Loucy (cell line): ENCODE results near the gene ST3GAL5.
A peak's percentile ranks its signal among the peaks of the same experiment; 100 is the strongest.

Source experiments
- H2AFZ ChIP-seq: fragments of 200-600 bp; sonication (generic); 2 replicates; pipeline ENCODE4 v1.6.0; 2016; ENCODE audit warnings: antibody characterized with exemption, mild to moderate bottlenecking, low read length, moderate library complexity
- H3F3A ChIP-seq: fragments of 200-600 bp; 2 replicates; pipeline ENCODE4 v1.6.0; 2016; ENCODE audit warnings: antibody characterized with exemption, low read depth, mild to moderate bottlenecking
- H3K27me3 ChIP-seq: fragments of 200-600 bp; sonication (generic); 2 replicates; pipeline ENCODE4 v1.6.1; 2014; ENCODE audit warnings: low read length, mild to moderate bottlenecking; ENCODE audit not compliant: insufficient read depth, poor library complexity, severe bottlenecking
- H3K36me3 ChIP-seq: fragments of 200-600 bp; sonication (generic); 2 replicates; pipeline ENCODE4 v1.6.1; 2016; ENCODE audit warnings: low read length; ENCODE audit not compliant: insufficient read depth
- H3K4me1 ChIP-seq: fragments of 200-600 bp; sonication (generic); 2 replicates; pipeline ENCODE4 v1.5.1; 2014; ENCODE audit warnings: low read length, mild to moderate bottlenecking; ENCODE audit not compliant: insufficient read depth, poor library complexity, severe bottlenecking
- H3K4me2 ChIP-seq: fragments of 200-600 bp; sonication (generic); 2 replicates; pipeline ENCODE4 v1.6.0; 2014; ENCODE audit warnings: antibody characterized with exemption, low read length, low read depth, mild to moderate bottlenecking; ENCODE audit not compliant: poor library complexity, severe bottlenecking
- H3K4me3 ChIP-seq: fragments of 200-600 bp; sonication (generic); 2 replicates; pipeline ENCODE4 v1.5.1; 2014; ENCODE audit warnings: low read length, mild to moderate bottlenecking, mixed read lengths; ENCODE audit not compliant: poor library complexity, severe bottlenecking
- H3K79me2 ChIP-seq: fragments of 200-600 bp; sonication (generic); 2 replicates; pipeline ENCODE4 v1.6.1; 2014; ENCODE audit warnings: low read length; ENCODE audit not compliant: insufficient read depth
- H3K9ac ChIP-seq: fragments of 200-600 bp; sonication (generic); 2 replicates; pipeline ENCODE4 v1.6.0; 2014; ENCODE audit warnings: mild to moderate bottlenecking, low read depth, low read length, moderate library complexity; ENCODE audit not compliant: poor library complexity, severe bottlenecking
- H3K9me2 ChIP-seq: fragments of 200-600 bp; sonication (generic); replicated peaks from 2 replicates; pipeline ENCODE4 v1.6.1; 2016; ENCODE audit warnings: low read depth, low read length, mixed read lengths
- H3K9me3 ChIP-seq: fragments of 200-600 bp; sonication (generic); 2 replicates; pipeline ENCODE4 v1.6.1; 2014; ENCODE audit warnings: mild to moderate bottlenecking, antibody characterized with exemption, low read length, low read depth; ENCODE audit not compliant: insufficient read depth
- H4K20me1 ChIP-seq: fragments of 200-600 bp; sonication (generic); 2 replicates; pipeline ENCODE4 v1.6.0; 2014; ENCODE audit warnings: antibody characterized with exemption, low read length, mild to moderate bottlenecking; ENCODE audit not compliant: insufficient read depth, poor library complexity, severe bottlenecking
- EZH2phosphoT487 ChIP-seq: fragments of 200-600 bp; IDR thresholded peaks from 2 replicates; pipeline ENCODE4 v1.6.1; 2018; ENCODE audit warnings: antibody characterized with exemption, mild to moderate bottlenecking, moderate library complexity, borderline replicate concordance
- TF ChIP-seq, protein P1 (sequence below): fragments of 200-600 bp; sonication (generic); conservative IDR thresholded peaks from 2 replicates; pipeline ENCODE4 v1.5.1; 2014; ENCODE audit warnings: mild to moderate bottlenecking, antibody characterized with exemption, low read length

Gene ST3GAL5

DNA sequence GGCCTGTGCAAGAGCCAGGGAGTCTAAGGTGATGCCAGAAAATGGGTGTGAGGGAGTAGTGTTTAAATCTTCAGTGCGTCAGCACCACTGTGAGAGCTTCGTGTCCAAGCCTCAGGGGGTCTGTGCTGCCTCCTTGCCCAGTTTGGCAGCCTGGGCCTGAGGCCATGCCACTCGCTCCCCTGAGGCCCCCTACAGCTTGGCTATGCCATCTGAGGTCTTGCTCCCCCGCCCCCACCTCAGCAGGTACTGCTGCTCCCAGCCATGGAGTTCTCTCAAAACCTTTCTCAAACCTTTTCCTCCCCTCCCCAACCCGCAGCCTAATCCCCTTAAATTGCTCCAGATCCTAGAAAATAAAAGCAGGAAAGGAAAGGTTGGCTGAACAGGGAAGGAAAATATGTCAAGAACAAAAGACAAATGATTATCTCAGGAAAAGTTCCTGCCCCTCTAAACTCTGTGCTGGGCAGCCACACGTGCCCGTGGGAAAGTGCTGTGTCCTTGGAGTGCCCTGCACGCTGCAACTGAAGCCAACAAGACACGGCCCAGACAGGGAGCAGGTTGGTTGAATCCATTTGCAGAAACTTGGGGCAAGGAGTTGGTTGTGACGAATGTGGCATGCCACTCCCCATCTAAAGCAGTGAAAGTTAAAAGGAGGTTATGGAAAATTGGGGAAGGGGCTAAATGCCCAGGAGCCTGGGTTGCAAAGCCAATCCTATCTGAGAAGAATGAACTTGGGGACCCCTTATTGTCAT, 73.8 kb downstream of the ST3GAL5 start:
- Histone ChIP-seq H3K9me2 (no peaks in the 10 kb centered on the region), H3K79me2 (no peaks in the 10 kb centered on the region), H3K27me3 (no peaks in the 10 kb centered on the region), H2AFZ (no peak overlapping the region), H3K9ac (no peak overlapping the region), H3K4me3 (no peak overlapping the region), H3F3A (no peaks in the 10 kb centered on the region), H3K36me3 (no peaks in the 10 kb centered on the region), H3K9me3 (no peaks in the 10 kb centered on the region), H3K4me2 (no peak overlapping the region), H3K4me1 (no peaks in the 10 kb centered on the region), H4K20me1 (no peaks in the 10 kb centered on the region)
- TF ChIP-seq, protein P1, sequence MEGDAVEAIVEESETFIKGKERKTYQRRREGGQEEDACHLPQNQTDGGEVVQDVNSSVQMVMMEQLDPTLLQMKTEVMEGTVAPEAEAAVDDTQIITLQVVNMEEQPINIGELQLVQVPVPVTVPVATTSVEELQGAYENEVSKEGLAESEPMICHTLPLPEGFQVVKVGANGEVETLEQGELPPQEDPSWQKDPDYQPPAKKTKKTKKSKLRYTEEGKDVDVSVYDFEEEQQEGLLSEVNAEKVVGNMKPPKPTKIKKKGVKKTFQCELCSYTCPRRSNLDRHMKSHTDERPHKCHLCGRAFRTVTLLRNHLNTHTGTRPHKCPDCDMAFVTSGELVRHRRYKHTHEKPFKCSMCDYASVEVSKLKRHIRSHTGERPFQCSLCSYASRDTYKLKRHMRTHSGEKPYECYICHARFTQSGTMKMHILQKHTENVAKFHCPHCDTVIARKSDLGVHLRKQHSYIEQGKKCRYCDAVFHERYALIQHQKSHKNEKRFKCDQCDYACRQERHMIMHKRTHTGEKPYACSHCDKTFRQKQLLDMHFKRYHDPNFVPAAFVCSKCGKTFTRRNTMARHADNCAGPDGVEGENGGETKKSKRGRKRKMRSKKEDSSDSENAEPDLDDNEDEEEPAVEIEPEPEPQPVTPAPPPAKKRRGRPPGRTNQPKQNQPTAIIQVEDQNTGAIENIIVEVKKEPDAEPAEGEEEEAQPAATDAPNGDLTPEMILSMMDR: no peak
- no peak for TF ChIP-seq EZH2phosphoT487

DNA sequence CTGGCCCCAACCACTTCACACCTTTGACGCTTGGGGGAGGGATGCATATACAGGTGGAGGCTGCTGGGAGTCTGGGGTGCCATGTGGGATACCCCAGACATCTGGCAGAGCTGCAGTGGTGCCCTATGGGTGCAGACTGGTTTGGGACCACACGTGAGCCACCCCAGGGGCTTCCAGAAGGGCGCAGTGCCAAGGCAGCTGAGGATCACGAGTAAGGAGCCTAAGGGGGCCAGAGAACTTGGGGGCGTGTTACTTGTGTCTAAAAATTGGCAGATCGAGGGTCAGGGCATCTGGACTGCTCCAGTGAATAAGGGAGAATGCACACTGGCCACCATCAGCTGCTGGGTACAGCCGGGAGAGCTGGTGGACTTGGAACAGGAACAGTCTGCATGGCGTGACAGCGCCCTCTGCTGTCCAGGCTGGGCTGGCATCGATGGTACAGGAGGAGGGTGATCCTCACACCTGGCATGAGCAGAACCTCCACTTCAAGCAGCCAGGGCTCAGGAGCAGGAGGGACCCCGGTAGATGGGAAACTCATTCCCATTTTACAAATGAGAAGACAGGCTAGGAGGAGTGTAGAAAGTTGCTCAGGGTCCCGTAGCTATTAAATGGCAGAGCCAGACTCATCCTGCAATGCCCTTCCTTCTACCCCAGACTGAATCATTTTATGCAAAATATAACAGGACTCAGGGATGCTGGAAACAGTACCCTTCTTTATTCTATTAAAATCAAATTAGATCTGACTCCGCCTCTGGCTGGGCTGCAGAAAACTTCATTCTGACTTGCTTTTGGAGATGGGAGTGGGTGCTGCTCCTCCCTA, 74.6 kb downstream of the ST3GAL5 start:
- Histone ChIP-seq H3K4me2 (no peak overlapping the region), H3K27me3 (no peaks in the 10 kb centered on the region), H3K9me2 (no peaks in the 10 kb centered on the region), H3F3A (no peaks in the 10 kb centered on the region), H3K4me3 (no peak overlapping the region), H3K79me2 (no peaks in the 10 kb centered on the region), H3K9ac (no peak overlapping the region), H4K20me1 (no peaks in the 10 kb centered on the region), H3K9me3 (no peaks in the 10 kb centered on the region), H3K4me1 (no peaks in the 10 kb centered on the region), H3K36me3 (no peaks in the 10 kb centered on the region), H2AFZ (0 out of 2 replicates have a peak overlapping the region, but pooled peaks have one; percentile 8)
- TF ChIP-seq EZH2phosphoT487: no peak
- TF ChIP-seq, protein P1: peak; percentile 93

DNA sequence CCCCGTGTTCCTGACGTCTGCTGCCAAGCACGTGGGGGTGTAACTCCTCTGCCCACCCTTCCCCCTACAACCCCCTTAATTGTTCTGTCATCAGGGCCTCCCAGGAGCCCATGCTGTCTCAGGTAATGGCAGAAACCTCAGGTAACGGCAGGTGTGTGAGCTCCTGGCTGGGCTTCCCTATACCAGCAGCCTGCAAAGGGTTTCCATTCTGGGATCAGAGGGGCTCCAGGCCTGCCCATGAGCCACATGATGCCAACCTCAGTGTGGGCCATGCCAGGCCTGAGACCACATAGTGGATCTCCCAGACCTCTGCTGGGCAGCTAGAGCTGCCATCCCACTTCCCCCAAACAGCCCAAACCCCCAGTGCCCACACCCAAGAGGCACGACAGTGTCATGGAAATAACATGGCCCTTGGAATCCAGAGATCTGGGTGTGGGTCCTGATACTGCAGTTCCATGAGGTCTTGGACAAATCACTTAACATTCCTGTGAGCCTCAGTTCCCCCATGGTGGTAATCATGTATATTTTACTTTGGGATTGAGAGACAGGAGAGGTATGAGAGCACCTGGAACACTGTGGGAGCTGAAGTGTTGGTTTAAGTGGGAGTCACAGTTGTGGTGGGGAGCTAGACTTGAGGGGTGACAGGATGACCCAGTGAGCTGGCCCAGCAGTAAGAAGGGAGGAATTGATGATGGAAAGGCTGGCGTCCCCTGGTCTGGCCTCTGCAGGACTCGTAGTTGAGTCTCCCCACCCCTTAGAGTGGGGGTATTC, 75.4 kb downstream of the ST3GAL5 start:
- H3K4me1 ChIP-seq: no peaks in the 10 kb centered on the region
- no peaks in the 10 kb centered on the region for H3K9me2 ChIP-seq
- H3K79me2 ChIP-seq: no peaks in the 10 kb centered on the region
- TF ChIP-seq EZH2phosphoT487: no peak
- TF ChIP-seq, protein P1: no peak
- no peaks in the 10 kb centered on the region for H4K20me1 ChIP-seq
- H3K4me3 ChIP-seq: no peak overlapping the region
- no peak overlapping the region for H3K9ac ChIP-seq
- no peaks in the 10 kb centered on the region for H3K9me3 ChIP-seq
- H3K36me3 ChIP-seq: no peaks in the 10 kb centered on the region
- H3F3A ChIP-seq: no peaks in the 10 kb centered on the region
- H3K27me3 ChIP-seq: no peaks in the 10 kb centered on the region
- H2AFZ ChIP-seq: no peak overlapping the region
- H3K4me2 ChIP-seq: no peak overlapping the region
